ENCODE results near the gene SV2B.

The SV2B gene

GRCh38 chr15:91264651-91265351 lies 164.7 kb downstream of the SV2B start:
- peaks cover 0 to 23% (median 20%) of the 10 kb centered on the region in 5 donors for H3K4me1 ChIP-seq (ENCODE audit: control insufficient read depth in 5 of 5, insufficient read depth in 5 of 5, low read length in 5 of 5)
- H3K27me3 ChIP-seq (ENCODE audit: control insufficient read depth in 5 of 5, insufficient read depth in 4 of 5, low read length in 5 of 5) = peaks cover 0 to 5% (median 0%) of the 10 kb centered on the region in 5 donors
- no peak overlapping the region for H3K27ac ChIP-seq (ENCODE audit: low read depth, low read length)
- peak overlapping the region in 2 of 5 donors; percentile 14 to 20 for H3K4me3 ChIP-seq (ENCODE audit: low read depth in 1 of 5, low read length in 5 of 5)
- no peaks in the 10 kb centered on the region for H3K9me3 ChIP-seq (ENCODE audit: control insufficient read depth in 5 of 5, low read length in 5 of 5)
- H3K36me3 ChIP-seq (ENCODE audit: control insufficient read depth in 5 of 5, insufficient read depth in 5 of 5, low read length in 5 of 5) = peaks cover 0 to 9% (median 0%) of the 10 kb centered on the region in 5 donors
- peak overlapping the region in 1 of 5 donors; percentile 13 for H3K9ac ChIP-seq (ENCODE audit: low read length in 5 of 5)

- H3K9me3 ChIP-seq (ENCODE audit: control insufficient read depth in 5 of 5, low read length in 5 of 5) = no peaks in the 10 kb centered on the region
- peaks cover 0 to 23% (median 20%) of the 10 kb centered on the region in 5 donors for H3K4me1 ChIP-seq (ENCODE audit: control insufficient read depth in 5 of 5, insufficient read depth in 5 of 5, low read length in 5 of 5)
- peaks cover 0 to 9% (median 0%) of the 10 kb centered on the region in 5 donors for H3K36me3 ChIP-seq (ENCODE audit: control insufficient read depth in 5 of 5, insufficient read depth in 5 of 5, low read length in 5 of 5)
- H3K27me3 ChIP-seq (ENCODE audit: control insufficient read depth in 5 of 5, insufficient read depth in 4 of 5, low read length in 5 of 5) = peaks cover 0 to 5% (median 0%) of the 10 kb centered on the region in 5 donors
- H3K4me3 ChIP-seq (ENCODE audit: low read depth in 1 of 5, low read length in 5 of 5) = no peak overlapping the region
- H3K9ac ChIP-seq (ENCODE audit: low read length in 5 of 5) = no peak overlapping the region
- no peak overlapping the region for H3K27ac ChIP-seq (ENCODE audit: low read depth, low read length)
These were observed 165.4 kb downstream of the SV2B start for GRCh38 chr15:91265416-91265940.

GRCh38 chr15:91268510-91268909 lies 168.5 kb downstream of the SV2B start:
- no peak overlapping the region for H3K27ac ChIP-seq (ENCODE audit: low read depth, low read length)
- H3K4me1 ChIP-seq (ENCODE audit: control insufficient read depth in 5 of 5, insufficient read depth in 5 of 5, low read length in 5 of 5) = peaks cover 0 to 22% (median 19%) of the 10 kb centered on the region in 5 donors
- H3K4me3 ChIP-seq (ENCODE audit: low read depth in 1 of 5, low read length in 5 of 5) = no peak overlapping the region
- H3K36me3 ChIP-seq (ENCODE audit: control insufficient read depth in 5 of 5, insufficient read depth in 5 of 5, low read length in 5 of 5) = peaks cover 0 to 5% (median 0%) of the 10 kb centered on the region in 5 donors
- no peak overlapping the region for H3K9ac ChIP-seq (ENCODE audit: low read length in 5 of 5)
- no peaks in the 10 kb centered on the region for H3K9me3 ChIP-seq (ENCODE audit: control insufficient read depth in 5 of 5, low read length in 5 of 5)
- peaks cover 0 to 3% (median 2%) of the 10 kb centered on the region in 5 donors for H3K27me3 ChIP-seq (ENCODE audit: control insufficient read depth in 5 of 5, insufficient read depth in 4 of 5, low read length in 5 of 5)

- no peak overlapping the region for H3K27ac ChIP-seq (ENCODE audit: low read depth, low read length)
- peaks cover 0 to 5% (median 0%) of the 10 kb centered on the region in 5 donors for H3K36me3 ChIP-seq (ENCODE audit: control insufficient read depth in 5 of 5, insufficient read depth in 5 of 5, low read length in 5 of 5)
- no peak overlapping the region for H3K9ac ChIP-seq (ENCODE audit: low read length in 5 of 5)
These were observed 170.7 kb downstream of the SV2B start for GRCh38 chr15:91270747-91271146.

GRCh38 chr15:91271565-91272153 lies 171.6 kb downstream of the SV2B start:
- Histone ChIP-seq H3K4me1 (ENCODE audit: control insufficient read depth in 5 of 5, insufficient read depth in 5 of 5, low read length in 5 of 5) (no peaks in the 10 kb centered on the region), H3K36me3 (ENCODE audit: control insufficient read depth in 5 of 5, insufficient read depth in 5 of 5, low read length in 5 of 5) (peaks cover 0 to 5% (median 0%) of the 10 kb centered on the region in 5 donors), H3K4me3 (ENCODE audit: low read depth in 1 of 5, low read length in 5 of 5) (no peak overlapping the region), H3K27ac (ENCODE audit: low read depth, low read length) (no peak overlapping the region), H3K9ac (ENCODE audit: low read length in 5 of 5) (no peak overlapping the region), H3K27me3 (ENCODE audit: control insufficient read depth in 5 of 5, insufficient read depth in 4 of 5, low read length in 5 of 5) (peaks cover 0 to 3% (median 0%) of the 10 kb centered on the region in 5 donors), H3K9me3 (ENCODE audit: control insufficient read depth in 5 of 5, low read length in 5 of 5) (peaks cover 0 to 4% (median 0%) of the 10 kb centered on the region in 5 donors)

More at GRCh38 chr15:91270747-91271146, 170.7 kb downstream of the SV2B start:
- Histone ChIP-seq H3K4me1 (ENCODE audit: control insufficient read depth in 5 of 5, insufficient read depth in 5 of 5, low read length in 5 of 5) (no peaks in the 10 kb centered on the region), H3K4me3 (ENCODE audit: low read depth in 1 of 5, low read length in 5 of 5) (no peak overlapping the region), H3K9me3 (ENCODE audit: control insufficient read depth in 5 of 5, low read length in 5 of 5) (peaks cover 0 to 4% (median 0%) of the 10 kb centered on the region in 5 donors), H3K27me3 (ENCODE audit: control insufficient read depth in 5 of 5, insufficient read depth in 4 of 5, low read length in 5 of 5) (peaks cover 0 to 3% (median 0%) of the 10 kb centered on the region in 5 donors)

GRCh38 chr15:91275844-91276243 lies 175.8 kb downstream of the SV2B start:
- Histone ChIP-seq H3K36me3 (ENCODE audit: control insufficient read depth in 5 of 5, insufficient read depth in 5 of 5, low read length in 5 of 5) (no peaks in the 10 kb centered on the region), H3K27ac (ENCODE audit: low read depth, low read length) (no peak overlapping the region), H3K9me3 (ENCODE audit: control insufficient read depth in 5 of 5, low read length in 5 of 5) (peaks cover 0 to 4% (median 0%) of the 10 kb centered on the region in 5 donors), H3K27me3 (ENCODE audit: control insufficient read depth in 5 of 5, insufficient read depth in 4 of 5, low read length in 5 of 5) (peaks cover 0 to 2% (median 0%) of the 10 kb centered on the region in 5 donors), H3K9ac (ENCODE audit: low read length in 5 of 5) (no peak overlapping the region), H3K4me3 (ENCODE audit: low read depth in 1 of 5, low read length in 5 of 5) (no peak overlapping the region), H3K4me1 (ENCODE audit: control insufficient read depth in 5 of 5, insufficient read depth in 5 of 5, low read length in 5 of 5) (no peaks in the 10 kb centered on the region)

GRCh38 chr15:91278951-91279350 lies 178.9 kb downstream of the SV2B start:
- H3K9me3 ChIP-seq (ENCODE audit: control insufficient read depth in 5 of 5, low read length in 5 of 5) = peaks cover 0 to 4% (median 0%) of the 10 kb centered on the region in 5 donors
- H3K27ac ChIP-seq (ENCODE audit: low read depth, low read length) = no peak overlapping the region
- H3K4me1 ChIP-seq (ENCODE audit: control insufficient read depth in 5 of 5, insufficient read depth in 5 of 5, low read length in 5 of 5) = no peaks in the 10 kb centered on the region
- H3K4me3 ChIP-seq (ENCODE audit: low read depth in 1 of 5, low read length in 5 of 5) = no peak overlapping the region
- H3K36me3 ChIP-seq (ENCODE audit: control insufficient read depth in 5 of 5, insufficient read depth in 5 of 5, low read length in 5 of 5) = peaks cover 0 to 3% (median 0%) of the 10 kb centered on the region in 5 donors
- peak overlapping the region in 1 of 5 donors; percentile 4 for H3K9ac ChIP-seq (ENCODE audit: low read length in 5 of 5)
- no peaks in the 10 kb centered on the region for H3K27me3 ChIP-seq (ENCODE audit: control insufficient read depth in 5 of 5, insufficient read depth in 4 of 5, low read length in 5 of 5)

- Histone ChIP-seq H3K36me3 (ENCODE audit: control insufficient read depth in 5 of 5, insufficient read depth in 5 of 5, low read length in 5 of 5) (peaks cover 0 to 5% (median 0%) of the 10 kb centered on the region in 5 donors), H3K27ac (ENCODE audit: low read depth, low read length) (no peak overlapping the region), H3K4me3 (ENCODE audit: low read depth in 1 of 5, low read length in 5 of 5) (no peak overlapping the region), H3K27me3 (ENCODE audit: control insufficient read depth in 5 of 5, insufficient read depth in 4 of 5, low read length in 5 of 5) (no peaks in the 10 kb centered on the region), H3K9me3 (ENCODE audit: control insufficient read depth in 5 of 5, low read length in 5 of 5) (peaks cover 0 to 4% (median 0%) of the 10 kb centered on the region in 5 donors), H3K4me1 (ENCODE audit: control insufficient read depth in 5 of 5, insufficient read depth in 5 of 5, low read length in 5 of 5) (no peaks in the 10 kb centered on the region), H3K9ac (ENCODE audit: low read length in 5 of 5) (no peak overlapping the region)
These were observed 179.4 kb downstream of the SV2B start for GRCh38 chr15:91279486-91279885.

GRCh38 chr15:91281947-91282346 lies 181.9 kb downstream of the SV2B start:
- H3K36me3 ChIP-seq (ENCODE audit: control insufficient read depth in 5 of 5, insufficient read depth in 5 of 5, low read length in 5 of 5) = peaks cover 0 to 5% (median 0%) of the 10 kb centered on the region in 5 donors
- H3K9me3 ChIP-seq (ENCODE audit: control insufficient read depth in 5 of 5, low read length in 5 of 5) = no peaks in the 10 kb centered on the region
- H3K27ac ChIP-seq (ENCODE audit: low read depth, low read length) = no peak overlapping the region
- H3K27me3 ChIP-seq (ENCODE audit: control insufficient read depth in 5 of 5, insufficient read depth in 4 of 5, low read length in 5 of 5) = peaks cover 0 to 2% (median 1%) of the 10 kb centered on the region in 5 donors
- no peaks in the 10 kb centered on the region for H3K4me1 ChIP-seq (ENCODE audit: control insufficient read depth in 5 of 5, insufficient read depth in 5 of 5, low read length in 5 of 5)
- H3K9ac ChIP-seq (ENCODE audit: low read length in 5 of 5) = no peak overlapping the region
- H3K4me3 ChIP-seq (ENCODE audit: low read depth in 1 of 5, low read length in 5 of 5) = no peak overlapping the region

- H3K36me3 ChIP-seq (ENCODE audit: control insufficient read depth in 5 of 5, insufficient read depth in 5 of 5, low read length in 5 of 5) = peaks cover 0 to 5% (median 0%) of the 10 kb centered on the region in 5 donors
These were observed 182.4 kb downstream of the SV2B start for GRCh38 chr15:91282486-91282885.

More at GRCh38 chr15:91282486-91282885, 182.4 kb downstream of the SV2B start:
- Histone ChIP-seq H3K9me3 (ENCODE audit: control insufficient read depth in 5 of 5, low read length in 5 of 5) (no peaks in the 10 kb centered on the region), H3K4me3 (ENCODE audit: low read depth in 1 of 5, low read length in 5 of 5) (no peak overlapping the region), H3K27me3 (ENCODE audit: control insufficient read depth in 5 of 5, insufficient read depth in 4 of 5, low read length in 5 of 5) (peaks cover 0 to 6% (median 5%) of the 10 kb centered on the region in 5 donors), H3K4me1 (ENCODE audit: control insufficient read depth in 5 of 5, insufficient read depth in 5 of 5, low read length in 5 of 5) (no peaks in the 10 kb centered on the region), H3K27ac (ENCODE audit: low read depth, low read length) (no peak overlapping the region), H3K9ac (ENCODE audit: low read length in 5 of 5) (no peak overlapping the region)
